ENCODE results near the gene NCKIPSD.

The NCKIPSD gene

GRCh38 chr3:48639944-48640606 is 45.6 kb downstream of the NCKIPSD start:
- TF ChIP-seq ZNF2 (tag by site-specific recombination; IDR thresholded peaks at IDR 0.05) (no peak), ZNF518A (tag by site-specific recombination; conservative IDR thresholded peaks at IDR 0.05; ENCODE audit: low read depth) (no peak), PRDM10 (tag by site-specific recombination; IDR thresholded peaks at IDR 0.05) (no peak), ZNF629 (tag by site-specific recombination; IDR thresholded peaks at IDR 0.05) (no peak)
- H3K27ac ChIP-seq (ENCODE audit: extremely low read depth, low read depth, low read length), result no peak overlapping the region
- H3K9me3 ChIP-seq (ENCODE audit: control insufficient read depth, insufficient read depth, low read depth, low read length), result no peaks in the 10 kb centered on the region
- H3K36me3 ChIP-seq (ENCODE audit: control insufficient read depth in 2 of 2, insufficient read depth in 1 of 2, low read length in 2 of 2), result no peaks in the 10 kb centered on the region
- no peaks in the 10 kb centered on the region for H3K4me1 ChIP-seq (ENCODE audit: control insufficient read depth, insufficient read depth, low read length)
- POLR2A ChIA-PET, result no interaction called here
- CTCF ChIA-PET, result no interaction called here
- H3K4me3 ChIP-seq (ENCODE audit: low read depth, low read length), result no peak overlapping the region

- Histone ChIP-seq H3K4me3 (ENCODE audit: low read depth, low read length) (no peak overlapping the region), H3K4me1 (ENCODE audit: control insufficient read depth, insufficient read depth, low read length) (no peaks in the 10 kb centered on the region), H3K9me3 (ENCODE audit: control insufficient read depth, insufficient read depth, low read depth, low read length) (no peaks in the 10 kb centered on the region), H3K27ac (ENCODE audit: extremely low read depth, low read depth, low read length) (no peak overlapping the region), H3K36me3 (ENCODE audit: control insufficient read depth in 2 of 2, insufficient read depth in 1 of 2, low read length in 2 of 2) (peaks cover 0 to 16% of the 10 kb centered on the region in 2 experiments; a peak in 1 of 3 replicates)
- ChIA-PET CTCF (interaction anchor here (1.1 kb wide), 1 partner anchor 88 kb away, joined by 3 read pairs; no protein-coding TSS in a partner anchor), POLR2A (no interaction called here)
- no peak for TF ChIP-seq ZNF114 (tag by site-specific recombination; IDR thresholded peaks at IDR 0.05)
- TF ChIP-seq KLF10 (tag by site-specific recombination; IDR thresholded peaks at IDR 0.05), result no peak
- no peak for TF ChIP-seq ZNF571 (tag by site-specific recombination; IDR thresholded peaks at IDR 0.05)
- TF ChIP-seq ZNF350 (tag by site-specific recombination; IDR thresholded peaks at IDR 0.05), result no peak
- no peak for TF ChIP-seq SETDB1 (IDR thresholded peaks at IDR 0.05; ENCODE audit: insufficient read length, low read length)
- TF ChIP-seq ZNF426 (tag by site-specific recombination; IDR thresholded peaks at IDR 0.05), result no peak
- TF ChIP-seq ZSCAN23 (tag by site-specific recombination; IDR thresholded peaks at IDR 0.05), result no peak
- TF ChIP-seq INSM2 (tag by site-specific recombination; IDR thresholded peaks at IDR 0.05), result no peak
- no peak for TF ChIP-seq ZFHX2 (tag by site-specific recombination; conservative IDR thresholded peaks at IDR 0.05)
- TF ChIP-seq BCL6B (tag by site-specific recombination; IDR thresholded peaks at IDR 0.05), result no peak
Measured at GRCh38 chr3:48637305-48637704, 48.4 kb downstream of the NCKIPSD start.

All from HEK293 (cell line).